Liver (tissue), 9 donors: ENCODE results near the gene DHDDS. TPM values are rescaled to one million over a fixed set of nuclear protein-coding genes. Genes with fewer than 3 reads are reported as not detected.

Experiments
- DNase-seq: peaks from one replicate; pipeline ENCODE4 v3.0.0-alpha.2; 2017; ENCODE audit warnings: low spot score
- H3K27ac ChIP-seq, 2 donors: one replicate each; pipeline ENCODE4 v1.7.0; 2013; ENCODE audit warnings: inconsistent platforms in 2 of 2, low read length in 2 of 2, control low read depth in 1 of 2, low read depth in 1 of 2, mild to moderate bottlenecking in 1 of 2
- H3K27me3 ChIP-seq, 4 donors: one replicate each; pipeline versions ENCODE4 v1.6.1 to v1.7.0; 2013; ENCODE audit warnings: low read length in 3 of 4, inconsistent platforms in 1 of 4, mild to moderate bottlenecking in 1 of 4, moderate library complexity in 1 of 4; ENCODE audit not compliant: control insufficient read depth in 4 of 4, insufficient read depth in 4 of 4
- H3K36me3 ChIP-seq, 4 donors: one replicate each; pipeline versions ENCODE4 v1.6.1 to v1.7.0; 2013; ENCODE audit warnings: low read length in 3 of 4, mild to moderate bottlenecking in 3 of 4, low read depth in 1 of 4, moderate library complexity in 1 of 4; ENCODE audit not compliant: control insufficient read depth in 4 of 4, insufficient read depth in 3 of 4
- H3K4me1 ChIP-seq, 4 donors: one replicate each; pipeline versions ENCODE4 v1.6.1 to v1.7.0; 2013; ENCODE audit warnings: low read length in 3 of 4, mild to moderate bottlenecking in 3 of 4, moderate library complexity in 1 of 4; ENCODE audit not compliant: control insufficient read depth in 4 of 4, insufficient read depth in 4 of 4
- H3K4me3 ChIP-seq, 3 donors: one replicate each; pipeline versions ENCODE4 v1.6.1 to v1.7.0; 2013; ENCODE audit warnings: low read length in 3 of 3, control low read depth in 1 of 3, low read depth in 1 of 3, mild to moderate bottlenecking in 1 of 3
- H3K9ac ChIP-seq, 2 donors: one replicate each; pipeline ENCODE4 v1.7.0; 2013; ENCODE audit warnings: low read length in 2 of 2, mild to moderate bottlenecking in 2 of 2, moderate library complexity in 2 of 2, control low read depth in 1 of 2, low read depth in 1 of 2
- H3K9me3 ChIP-seq, 4 donors: one replicate each; pipeline versions ENCODE4 v1.6.1 to v1.7.0; 2013; ENCODE audit warnings: low read length in 3 of 4; ENCODE audit not compliant: control insufficient read depth in 4 of 4
- EGR1 ChIP-seq, 2 donors: IDR thresholded peaks; 2 replicates each; pipeline ENCODE4 v1.6.1; 2016 to 2018; ENCODE audit warnings: antibody characterized with exemption in 2 of 2, low read depth in 2 of 2
- FOXA1 ChIP-seq: IDR thresholded peaks from 2 replicates; pipeline ENCODE4 v1.6.1; 2016; ENCODE audit warnings: antibody characterized with exemption
- FOXA2 ChIP-seq: IDR thresholded peaks from 2 replicates; pipeline ENCODE4 v1.6.1; 2016; ENCODE audit warnings: antibody characterized with exemption
- GABPA ChIP-seq, 2 donors: IDR thresholded peaks in 1 of 2; conservative IDR thresholded peaks in 1 of 2; 2 replicates each; pipeline ENCODE4 v1.6.1; 2016; ENCODE audit warnings: antibody characterized with exemption in 2 of 2, mild to moderate bottlenecking in 1 of 2, moderate library complexity in 1 of 2
- HNF4A ChIP-seq, 2 donors: conservative IDR thresholded peaks; 2 replicates each; pipeline ENCODE4 v1.6.1; 2016; ENCODE audit warnings: antibody characterized with exemption in 2 of 2, mild to moderate bottlenecking in 2 of 2
- HNF4G ChIP-seq: IDR thresholded peaks from 2 replicates; pipeline ENCODE4 v1.6.1; 2016; ENCODE audit warnings: antibody characterized with exemption
- JUND ChIP-seq, 2 donors: IDR thresholded peaks; 2 replicates each; pipeline ENCODE4 v1.6.1; 2016; ENCODE audit warnings: antibody characterized with exemption in 2 of 2
- NR2F2 ChIP-seq: IDR thresholded peaks from 2 replicates; pipeline ENCODE4 v1.6.1; 2016; ENCODE audit warnings: antibody characterized with exemption
- RAD21 ChIP-seq, 2 donors: IDR thresholded peaks; 2 replicates each; pipeline ENCODE4 v1.6.1; 2016; ENCODE audit warnings: antibody characterized with exemption in 2 of 2, mild to moderate bottlenecking in 2 of 2
- RXRA ChIP-seq, 2 donors: IDR thresholded peaks; 2 replicates each; pipeline ENCODE4 v1.6.1; 2017 to 2018; ENCODE audit warnings: antibody characterized with exemption in 2 of 2, mild to moderate bottlenecking in 1 of 2
- SP1 ChIP-seq: IDR thresholded peaks from 2 replicates; pipeline ENCODE4 v1.6.1; 2018; ENCODE audit warnings: antibody characterized with exemption, mild to moderate bottlenecking
- TAF1 ChIP-seq: conservative IDR thresholded peaks from 2 replicates; pipeline ENCODE4 v1.6.1; 2016; ENCODE audit warnings: antibody characterized with exemption, mild to moderate bottlenecking
- YY1 ChIP-seq: IDR thresholded peaks from 2 replicates; pipeline ENCODE4 v1.6.1; 2016; ENCODE audit warnings: antibody characterized with exemption, mild to moderate bottlenecking
- WGBS: extraction: QIAGEN DNeasy Blood & Tissue Kit; methylation state at CpG from one replicate; pipeline ENCODE4 v1.1.7; 2013; 5-methylcytosine and 5-hydroxymethylcytosine counted together
- polyA plus RNA-seq, 2 donors: library from polyadenylated mRNA; stranded (reverse) in 1 of 2; unstranded in 1 of 2; fragments of 200-250 nt in 1 of 2; fragments of >200 nt in 1 of 2; fragmentation: Nextera tagmentation in 1 of 2; extraction: Ambion mirVana in 1 of 2; gene quantifications; one replicate each; pipeline versions ENCODE4 v1.2.1 to v1.2.3, GENCODE V29; 2013 to 2015
- total RNA-seq, 2 donors: library from RNA; depleted of rRNA; stranded (reverse); fragments of >200 nt; gene quantifications; one replicate each; pipeline ENCODE4 v1.2.3, GENCODE V29; 2014
- TF ChIP-seq, protein P1 (sequence below): IDR thresholded peaks from 2 replicates; pipeline ENCODE4 v1.6.1; 2016; ENCODE audit warnings: antibody characterized with exemption
- TF ChIP-seq, protein P2 (sequence below): IDR thresholded peaks from 2 replicates; pipeline ENCODE4 v1.6.1; 2016; ENCODE audit warnings: antibody characterized with exemption, mild to moderate bottlenecking
- TF ChIP-seq, protein P3 (sequence below): IDR thresholded peaks from 2 replicates; pipeline ENCODE4 v1.6.1; 2016; ENCODE audit warnings: antibody characterized with exemption
- TF ChIP-seq, protein P4 (sequence below): IDR thresholded peaks from 2 replicates; pipeline ENCODE4 v1.6.1; 2016; ENCODE audit warnings: antibody characterized with exemption
- donor health status: healthy.
- donor health status: healthy.
- donor health status: healthy.
- donor health status: healthy.
- donor health status: healthy.

DHDDS gene
- total and polyA plus RNA-seq, 4 donors = 10.6 to 21.7 (median 16.6) TPM

DNA sequence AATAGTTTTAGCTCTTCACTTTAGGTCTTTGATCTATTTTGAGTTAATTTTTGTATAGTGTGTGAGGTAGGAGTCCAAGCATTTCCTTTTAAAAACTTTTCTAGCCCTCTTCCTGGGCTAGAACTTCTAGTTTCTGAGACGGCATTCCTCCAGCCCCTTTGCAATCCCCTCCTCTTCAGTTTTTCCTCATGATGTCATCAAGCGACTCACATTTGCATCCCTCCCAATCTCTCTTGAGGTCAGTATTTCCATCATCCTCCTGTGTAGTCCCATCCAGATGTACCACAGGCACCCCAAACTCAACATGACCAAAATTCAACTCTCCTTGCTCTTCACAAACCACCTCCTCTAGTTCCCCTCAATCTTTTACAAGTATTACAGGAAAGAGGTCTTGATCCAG is 50.8 kb downstream of the DHDDS start:
- Histone ChIP-seq H3K27ac (no peak overlapping the region), H3K4me3 (no peak overlapping the region), H3K36me3 (peaks cover 0 to 3% (median 0%) of the 10 kb centered on the region in 4 donors), H3K9ac (no peak overlapping the region), H3K27me3 (no peaks in the 10 kb centered on the region), H3K9me3 (no peaks in the 10 kb centered on the region), H3K4me1 (no peaks in the 10 kb centered on the region)
- no peak for DNase-seq
- TF ChIP-seq EGR1 (IDR thresholded peaks at IDR 0.05; ENCODE audit: low read depth in 2 of 2) = no peak
- TF ChIP-seq, protein P1, sequence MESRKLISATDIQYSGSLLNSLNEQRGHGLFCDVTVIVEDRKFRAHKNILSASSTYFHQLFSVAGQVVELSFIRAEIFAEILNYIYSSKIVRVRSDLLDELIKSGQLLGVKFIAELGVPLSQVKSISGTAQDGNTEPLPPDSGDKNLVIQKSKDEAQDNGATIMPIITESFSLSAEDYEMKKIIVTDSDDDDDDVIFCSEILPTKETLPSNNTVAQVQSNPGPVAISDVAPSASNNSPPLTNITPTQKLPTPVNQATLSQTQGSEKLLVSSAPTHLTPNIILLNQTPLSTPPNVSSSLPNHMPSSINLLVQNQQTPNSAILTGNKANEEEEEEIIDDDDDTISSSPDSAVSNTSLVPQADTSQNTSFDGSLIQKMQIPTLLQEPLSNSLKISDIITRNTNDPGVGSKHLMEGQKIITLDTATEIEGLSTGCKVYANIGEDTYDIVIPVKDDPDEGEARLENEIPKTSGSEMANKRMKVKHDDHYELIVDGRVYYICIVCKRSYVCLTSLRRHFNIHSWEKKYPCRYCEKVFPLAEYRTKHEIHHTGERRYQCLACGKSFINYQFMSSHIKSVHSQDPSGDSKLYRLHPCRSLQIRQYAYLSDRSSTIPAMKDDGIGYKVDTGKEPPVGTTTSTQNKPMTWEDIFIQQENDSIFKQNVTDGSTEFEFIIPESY = no peak
- TF ChIP-seq JUND (IDR thresholded peaks at IDR 0.05) = no peak
- TF ChIP-seq, protein P2, sequence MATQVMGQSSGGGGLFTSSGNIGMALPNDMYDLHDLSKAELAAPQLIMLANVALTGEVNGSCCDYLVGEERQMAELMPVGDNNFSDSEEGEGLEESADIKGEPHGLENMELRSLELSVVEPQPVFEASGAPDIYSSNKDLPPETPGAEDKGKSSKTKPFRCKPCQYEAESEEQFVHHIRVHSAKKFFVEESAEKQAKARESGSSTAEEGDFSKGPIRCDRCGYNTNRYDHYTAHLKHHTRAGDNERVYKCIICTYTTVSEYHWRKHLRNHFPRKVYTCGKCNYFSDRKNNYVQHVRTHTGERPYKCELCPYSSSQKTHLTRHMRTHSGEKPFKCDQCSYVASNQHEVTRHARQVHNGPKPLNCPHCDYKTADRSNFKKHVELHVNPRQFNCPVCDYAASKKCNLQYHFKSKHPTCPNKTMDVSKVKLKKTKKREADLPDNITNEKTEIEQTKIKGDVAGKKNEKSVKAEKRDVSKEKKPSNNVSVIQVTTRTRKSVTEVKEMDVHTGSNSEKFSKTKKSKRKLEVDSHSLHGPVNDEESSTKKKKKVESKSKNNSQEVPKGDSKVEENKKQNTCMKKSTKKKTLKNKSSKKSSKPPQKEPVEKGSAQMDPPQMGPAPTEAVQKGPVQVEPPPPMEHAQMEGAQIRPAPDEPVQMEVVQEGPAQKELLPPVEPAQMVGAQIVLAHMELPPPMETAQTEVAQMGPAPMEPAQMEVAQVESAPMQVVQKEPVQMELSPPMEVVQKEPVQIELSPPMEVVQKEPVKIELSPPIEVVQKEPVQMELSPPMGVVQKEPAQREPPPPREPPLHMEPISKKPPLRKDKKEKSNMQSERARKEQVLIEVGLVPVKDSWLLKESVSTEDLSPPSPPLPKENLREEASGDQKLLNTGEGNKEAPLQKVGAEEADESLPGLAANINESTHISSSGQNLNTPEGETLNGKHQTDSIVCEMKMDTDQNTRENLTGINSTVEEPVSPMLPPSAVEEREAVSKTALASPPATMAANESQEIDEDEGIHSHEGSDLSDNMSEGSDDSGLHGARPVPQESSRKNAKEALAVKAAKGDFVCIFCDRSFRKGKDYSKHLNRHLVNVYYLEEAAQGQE = no peak
- no peak for TF ChIP-seq FOXA1
- no peak for TF ChIP-seq NR2F2
- TF ChIP-seq, protein P3, sequence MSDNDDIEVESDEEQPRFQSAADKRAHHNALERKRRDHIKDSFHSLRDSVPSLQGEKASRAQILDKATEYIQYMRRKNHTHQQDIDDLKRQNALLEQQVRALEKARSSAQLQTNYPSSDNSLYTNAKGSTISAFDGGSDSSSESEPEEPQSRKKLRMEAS = no peak
- no peak for TF ChIP-seq HNF4G
- TF ChIP-seq YY1 = no peak
- no peak for TF ChIP-seq RAD21 (IDR thresholded peaks at IDR 0.05)
- TF ChIP-seq HNF4A (conservative IDR thresholded peaks at IDR 0.05) = no peak
- TF ChIP-seq RXRA (IDR thresholded peaks at IDR 0.05) = no peak
- TF ChIP-seq FOXA2 = no peak
- no peak for TF ChIP-seq SP1
- TF ChIP-seq, protein P4, sequence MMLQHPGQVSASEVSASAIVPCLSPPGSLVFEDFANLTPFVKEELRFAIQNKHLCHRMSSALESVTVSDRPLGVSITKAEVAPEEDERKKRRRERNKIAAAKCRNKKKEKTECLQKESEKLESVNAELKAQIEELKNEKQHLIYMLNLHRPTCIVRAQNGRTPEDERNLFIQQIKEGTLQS = no peak
- TF ChIP-seq TAF1 = no peak
- 94% methylated on average over 2 of the region's 2 CpGs for WGBS

DNA sequence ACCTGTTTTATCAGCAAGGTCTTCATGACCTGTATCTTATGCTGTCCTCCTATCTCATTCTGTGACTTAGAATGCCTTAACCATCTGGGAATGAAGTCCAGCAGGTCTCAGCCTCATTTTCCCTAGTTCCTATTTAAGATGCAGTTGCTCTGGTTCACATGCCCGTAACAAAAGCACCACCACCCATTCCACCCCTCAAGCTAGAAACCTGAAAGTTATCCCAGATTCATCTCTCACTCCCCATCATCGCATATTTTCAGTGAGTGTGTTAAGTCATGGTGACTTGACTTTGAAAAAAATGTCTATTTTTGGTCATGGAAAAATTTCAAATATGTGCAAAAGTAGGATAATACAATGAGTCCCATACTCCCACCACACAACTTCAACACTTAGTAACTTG is 51.9 kb downstream of the DHDDS start:
- Histone ChIP-seq H3K36me3 (peaks cover 0 to 2% (median 0%) of the 10 kb centered on the region in 4 donors), H3K4me1 (no peaks in the 10 kb centered on the region), H3K27ac (no peak overlapping the region), H3K9me3 (no peaks in the 10 kb centered on the region), H3K4me3 (no peak overlapping the region), H3K27me3 (no peaks in the 10 kb centered on the region), H3K9ac (no peak overlapping the region)
- DNase-seq = no peak
- 97% methylated on average over 2 of the region's 2 CpGs for WGBS
- TF ChIP-seq FOXA2 = no peak
- no peak for TF ChIP-seq SP1
- TF ChIP-seq GABPA (IDR thresholded peaks at IDR 0.05 in 1 of 2, conservative IDR thresholded peaks at IDR 0.05 in 1 of 2) = no peak
- TF ChIP-seq EGR1 (IDR thresholded peaks at IDR 0.05; ENCODE audit: low read depth in 2 of 2) = no peak
- TF ChIP-seq, protein P3 = no peak
- TF ChIP-seq, protein P4 = no peak
- no peak for TF ChIP-seq TAF1
- TF ChIP-seq HNF4A (conservative IDR thresholded peaks at IDR 0.05) = no peak
- no peak for TF ChIP-seq YY1
- TF ChIP-seq NR2F2 = no peak
- no peak for TF ChIP-seq RAD21 (IDR thresholded peaks at IDR 0.05)
